HepG2 (cell line): ENCODE data around the gene SIGMAR1. TPM values are rescaled to one million over a fixed set of nuclear protein-coding genes. Genes with fewer than 3 reads are reported as not detected.
A peak's percentile ranks its signal among the peaks of the same experiment; 100 is the strongest.

Experiments
- CBX5 ChIP-seq: sonication (generic); formaldehyde crosslinking; IDR thresholded peaks from 2 replicates; pipeline ENCODE4 v1.4.0; 2020; ENCODE audit warnings: missing genetic modification reagents, borderline replicate concordance
- HOXA3 ChIP-seq: sonication (generic); formaldehyde crosslinking; IDR thresholded peaks from 2 replicates; pipeline ENCODE4 v1.5.0; 2020; ENCODE audit warnings: missing genetic modification reagents
- JARID2 ChIP-seq: sonication (generic); formaldehyde crosslinking; IDR thresholded peaks from 2 replicates; pipeline ENCODE4 v1.8.1; 2023; ENCODE audit warnings: missing genetic modification reagents, inconsistent platforms; ENCODE audit not compliant: insufficient replicate concordance
- KLF6 ChIP-seq: IDR thresholded peaks from 2 replicates; pipeline ENCODE4 v1.8.0; 2016; ENCODE audit warnings: missing biosample characterization, missing genetic modification reagents
- MBD4 ChIP-seq: IDR thresholded peaks from 2 replicates; pipeline ENCODE4 v1.6.1; 2012; ENCODE audit warnings: low read length, inconsistent platforms, borderline replicate concordance
- NFRKB ChIP-seq: fragments of 450-650 bp; IDR thresholded peaks from 2 replicates; pipeline ENCODE4 v1.6.1; 2017
- PITX1 ChIP-seq: sonication (generic); formaldehyde crosslinking; IDR thresholded peaks from 2 replicates; pipeline ENCODE4 v1.5.1; 2020; ENCODE audit warnings: mild to moderate bottlenecking, missing genetic modification reagents
- RAD21 ChIP-seq: fragments of 450-650 bp; formaldehyde crosslinking; IDR thresholded peaks from 2 replicates; pipeline ENCODE4 v1.5.0; 2020; ENCODE audit warnings: mild to moderate bottlenecking
- SOX5 ChIP-seq: IDR thresholded peaks from 2 replicates; pipeline ENCODE4 v1.6.1; 2016; ENCODE audit warnings: borderline replicate concordance
- SPEN ChIP-seq: sonication (generic); formaldehyde crosslinking; IDR thresholded peaks from 2 replicates; pipeline ENCODE4 v1.5.1; 2020; ENCODE audit warnings: low read depth, mild to moderate bottlenecking, missing genetic modification reagents
- TAF1 ChIP-seq: sonication (generic); formaldehyde crosslinking; IDR thresholded peaks from 2 replicates; pipeline ENCODE4 v1.4.0; 2020; ENCODE audit warnings: missing genetic modification reagents
- TARDBP ChIP-seq: sonication (generic); formaldehyde crosslinking; IDR thresholded peaks from 2 replicates; pipeline ENCODE4 v1.8.0; 2022; ENCODE audit warnings: mild to moderate bottlenecking, missing genetic modification reagents
- TFDP1 ChIP-seq: IDR thresholded peaks from 2 replicates; pipeline ENCODE4 v1.6.1; 2016; ENCODE audit warnings: missing compliant biosample characterization, missing genetic modification reagents, borderline replicate concordance
- ZHX1 ChIP-seq: sonication (generic); formaldehyde crosslinking; IDR thresholded peaks from 2 replicates; pipeline ENCODE4 v1.8.1; 2022; ENCODE audit warnings: low read depth, mild to moderate bottlenecking, missing genetic modification reagents
- ZNF121 ChIP-seq: sonication (generic); formaldehyde crosslinking; IDR thresholded peaks from 2 replicates; pipeline ENCODE4 v1.5.0; 2020; ENCODE audit warnings: mild to moderate bottlenecking, missing genetic modification reagents
- ZNF556 ChIP-seq: sonication (generic); formaldehyde crosslinking; IDR thresholded peaks from 2 replicates; pipeline ENCODE4 v1.4.0; 2020; ENCODE audit warnings: mild to moderate bottlenecking, missing genetic modification reagents, borderline replicate concordance
- ZNF687 ChIP-seq: sonication (generic); formaldehyde crosslinking; IDR thresholded peaks from 2 replicates; pipeline ENCODE4 v1.5.1; 2020; ENCODE audit warnings: mild to moderate bottlenecking, missing genetic modification reagents, moderate library complexity
- ZNF709 ChIP-seq: sonication (generic); formaldehyde crosslinking; IDR thresholded peaks from 2 replicates; pipeline ENCODE4 v1.5.0; 2020; ENCODE audit warnings: mild to moderate bottlenecking, missing genetic modification reagents
- ZSCAN30 ChIP-seq: sonication (generic); formaldehyde crosslinking; IDR thresholded peaks from 2 replicates; pipeline ENCODE4 v1.5.0; 2020; ENCODE audit warnings: mild to moderate bottlenecking, missing genetic modification reagents
- polyA plus RNA-seq, 8 experiments: library from polyadenylated mRNA; depleted of rRNA in 3 of 8; stranded (reverse) in 7 of 8; unstranded in 1 of 8; fragments of >200 nt; fragmentation: Illumina TruSeq in 4 of 8; extraction: Trizol in 4 of 8; gene quantifications; 2 replicates each; pipeline versions ENCODE4 v1.2.1 to v1.2.3, GENCODE V29; 2011 to 2016; ENCODE audit warnings: low read depth in 4 of 8, missing spikeins in 1 of 8, mixed read lengths in 1 of 8; ENCODE audit not compliant: insufficient read depth in 1 of 8
- total RNA-seq, 5 experiments: library from RNA; depleted of rRNA; stranded (reverse); fragments of >200 nt; fragmentation: Illumina TruSeq; extraction: Trizol; gene quantifications; 2 replicates each; pipeline ENCODE4 v1.2.3, GENCODE V29; 2016; ENCODE audit warnings: low read depth in 1 of 5
- TF ChIP-seq, protein P1 (sequence below): sonication (generic); formaldehyde crosslinking; IDR thresholded peaks from 2 replicates; pipeline ENCODE4 v1.4.0; 2020; ENCODE audit warnings: mild to moderate bottlenecking, missing genetic modification reagents
- TF ChIP-seq, protein P2 (sequence below): sonication (generic); formaldehyde crosslinking; IDR thresholded peaks from 2 replicates; pipeline ENCODE4 v1.8.1; 2023; ENCODE audit warnings: mild to moderate bottlenecking, missing genetic modification reagents

The SIGMAR1 gene
- total and polyA plus RNA-seq, 2 of the 13 experiments (the other 11 are each of a cell fraction or from before 2014, with no cell fraction given): 38.9 to 60.8 TPM

DNA sequence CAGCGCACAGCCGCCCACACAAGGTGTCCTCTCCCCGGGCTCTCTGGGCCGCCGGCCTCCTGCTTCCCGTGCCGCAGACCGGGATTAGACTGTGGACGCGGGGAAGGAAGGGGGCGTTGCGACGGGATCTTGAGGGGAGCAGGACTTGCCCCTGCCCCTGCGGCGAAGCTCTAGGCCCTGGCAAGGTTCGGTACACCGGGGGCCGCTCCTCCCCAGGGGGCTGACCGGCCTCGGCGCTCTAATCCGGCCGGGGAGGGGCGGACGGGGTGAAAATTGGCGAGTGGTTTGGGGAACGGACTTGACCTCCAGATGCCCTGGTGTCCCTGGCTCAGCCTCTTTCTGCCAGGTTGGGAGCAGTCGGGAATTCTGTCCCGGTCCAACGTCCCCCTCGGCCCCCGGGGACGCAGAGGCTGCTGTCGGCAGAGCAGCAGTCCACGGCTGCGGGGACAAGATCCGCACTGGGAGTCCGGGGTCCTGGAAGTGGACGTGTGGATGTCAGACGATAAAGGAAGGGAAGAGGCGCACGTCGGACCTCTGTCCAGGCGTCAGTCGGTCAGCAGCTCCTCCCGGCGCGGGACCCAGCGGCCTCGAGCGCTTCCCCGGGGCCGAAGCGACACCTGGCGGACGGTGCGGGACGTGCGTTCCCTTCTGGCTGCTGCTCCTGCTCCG is 46.2 kb downstream of the SIGMAR1 start (continued):
- no peak for TF ChIP-seq KLF6 (CRISPR knock-in tag)
- no peak for TF ChIP-seq ZNF121
- TF ChIP-seq, protein P1, sequence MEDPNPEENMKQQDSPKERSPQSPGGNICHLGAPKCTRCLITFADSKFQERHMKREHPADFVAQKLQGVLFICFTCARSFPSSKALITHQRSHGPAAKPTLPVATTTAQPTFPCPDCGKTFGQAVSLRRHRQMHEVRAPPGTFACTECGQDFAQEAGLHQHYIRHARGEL (CRISPR knock-in tag): no peak
- peak; percentile 16; the same call in 1 of the 2 replicates for TF ChIP-seq SPEN
- TF ChIP-seq JARID2 (CRISPR knock-in tag): no peak
- no peak for TF ChIP-seq ZSCAN30 (CRISPR knock-in tag)
- peak; percentile 42; the same call in 1 of the 2 replicates for TF ChIP-seq HOXA3
- no peak for TF ChIP-seq ZHX1
- TF ChIP-seq SOX5 (CRISPR knock-in tag): 0 out of 2 replicates have a peak, but pooled peaks have one; percentile 19
- no peak for TF ChIP-seq MBD4
- no peak for TF ChIP-seq NFRKB
- TF ChIP-seq RAD21 (CRISPR knock-in tag): peak; percentile 96
- peak; percentile 49; the same call in 1 of the 2 replicates for TF ChIP-seq ZNF687 (CRISPR knock-in tag)
- TF ChIP-seq CBX5: 0 out of 2 replicates have a peak, but pooled peaks have one; percentile 52
- no peak for TF ChIP-seq ZNF709 (CRISPR knock-in tag)
- peak; percentile 23; the same call in 1 of the 2 replicates for TF ChIP-seq TFDP1
- TF ChIP-seq TARDBP: 0 out of 2 replicates have a peak, but pooled peaks have one; percentile 50
- TF ChIP-seq ZNF556: peak; percentile 45; the same call in 1 of the 2 replicates
- TF ChIP-seq TAF1 (CRISPR knock-in tag): no peak
- TF ChIP-seq, protein P2, sequence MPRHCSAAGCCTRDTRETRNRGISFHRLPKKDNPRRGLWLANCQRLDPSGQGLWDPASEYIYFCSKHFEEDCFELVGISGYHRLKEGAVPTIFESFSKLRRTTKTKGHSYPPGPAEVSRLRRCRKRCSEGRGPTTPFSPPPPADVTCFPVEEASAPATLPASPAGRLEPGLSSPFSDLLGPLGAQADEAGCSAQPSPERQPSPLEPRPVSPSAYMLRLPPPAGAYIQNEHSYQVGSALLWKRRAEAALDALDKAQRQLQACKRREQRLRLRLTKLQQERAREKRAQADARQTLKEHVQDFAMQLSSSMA: no peak
- no peak for TF ChIP-seq PITX1 (CRISPR knock-in tag)
